Glutamatergic neuron (in vitro differentiated cells): Measurements from ENCODE around the gene OSER1. TPM values are rescaled to one million over a fixed set of nuclear protein-coding genes. Genes with fewer than 3 reads are reported as not detected.
A peak's percentile ranks its signal among the peaks of the same experiment; 100 is the strongest.

ENCODE experiments used
- DNase-seq: peaks from one replicate; pipeline ENCODE4 v3.0.0; 2022
- H3K27ac Mint-ChIP-seq: one replicate; pipeline ENCODE4 v1.8.0; 2020; ENCODE audit warnings: mild to moderate bottlenecking, mixed read lengths, inconsistent platforms; ENCODE audit not compliant: unreplicated experiment
- H3K27me3 Mint-ChIP-seq: one replicate; pipeline ENCODE4 v1.8.0; 2020; ENCODE audit warnings: mild to moderate bottlenecking, moderate library complexity, mixed read lengths, inconsistent platforms; ENCODE audit not compliant: unreplicated experiment
- H3K36me3 Mint-ChIP-seq: one replicate; pipeline ENCODE4 v1.8.0; 2020; ENCODE audit warnings: mild to moderate bottlenecking, mixed read lengths, inconsistent platforms; ENCODE audit not compliant: unreplicated experiment
- H3K4me1 Mint-ChIP-seq: one replicate; pipeline ENCODE4 v1.8.0; 2020; ENCODE audit warnings: mild to moderate bottlenecking, low read depth, mixed read lengths, inconsistent platforms; ENCODE audit not compliant: unreplicated experiment
- H3K4me3 Mint-ChIP-seq: one replicate; pipeline ENCODE4 v1.8.0; 2020; ENCODE audit warnings: mild to moderate bottlenecking, mixed read lengths, inconsistent platforms; ENCODE audit not compliant: unreplicated experiment
- H3K9me3 Mint-ChIP-seq: one replicate; pipeline ENCODE4 v1.8.0; 2020; ENCODE audit warnings: mild to moderate bottlenecking, moderate library complexity, mixed read lengths, inconsistent platforms; ENCODE audit not compliant: unreplicated experiment
- CTCF ChIP-seq: fragments of 200-600 bp; sonication (generic); IDR thresholded peaks from one replicate; pipeline ENCODE4 v1.5.0; 2021; ENCODE audit not compliant: partially characterized antibody, unreplicated experiment
- total RNA-seq: library from RNA; stranded (reverse); fragmentation: NEBNext Ultra II Directional; extraction: Animal tissue kit (Norgen Biotek cat#: 25700); gene quantifications from one replicate; pipeline ENCODE4 v1.2.1, GENCODE V29; 2021; ENCODE audit not compliant: unreplicated experiment

Gene OSER1
- total RNA-seq, 1 donor from 2014 or later: 31.9 TPM

- peaks cover 2% of the 10 kb centered on the region for H3K27me3 Mint-ChIP-seq
- no peak for DNase-seq
- TF ChIP-seq CTCF: no peak
- H3K9me3 Mint-ChIP-seq: peaks cover 2% of the 10 kb centered on the region
- no peak overlapping the region for H3K4me3 Mint-ChIP-seq
- no peaks in the 10 kb centered on the region for H3K4me1 Mint-ChIP-seq
- H3K36me3 Mint-ChIP-seq: no peaks in the 10 kb centered on the region
- no peak overlapping the region for H3K27ac Mint-ChIP-seq
Observed at GRCh38 chr20:44187772-44188709, 22.5 kb downstream of the OSER1 start.

GRCh38 chr20:44187054-44187771 lies 23.4 kb downstream of the OSER1 start, which contains the start of gene JPH2:
TSS of gene JPH2 (minus strand) at chr20:44187188. CDS start at chr20:44186705, 483 bp downstream.
- Mint-ChIP-seq H3K9me3 (peaks cover 2% of the 10 kb centered on the region), H3K27ac (no peak within 1 kb of the TSS), H3K27me3 (peaks cover 2% of the 10 kb centered on the region), H3K4me1 (peaks cover 2% of the 10 kb centered on the region), H3K4me3 (peak within 1 kb of the TSS; percentile 63), H3K36me3 (no peaks in the 10 kb centered on the region)
- DNase-seq: peak; percentile 33
- TF ChIP-seq CTCF: no peak

- Mint-ChIP-seq H3K9me3 (peaks cover 2% of the 10 kb centered on the region), H3K27me3 (peaks cover 2% of the 10 kb centered on the region), H3K4me1 (peaks cover 4% of the 10 kb centered on the region), H3K27ac (no peak overlapping the region), H3K36me3 (no peaks in the 10 kb centered on the region), H3K4me3 (peak overlapping the region; percentile 40)
- TF ChIP-seq CTCF: no peak
- DNase-seq: no peak
Observed at GRCh38 chr20:44186674-44187053, 23.9 kb downstream of the OSER1 start.

- no peak for TF ChIP-seq CTCF
- Mint-ChIP-seq H3K4me3 (no peak overlapping the region), H3K36me3 (no peaks in the 10 kb centered on the region), H3K27ac (no peak overlapping the region), H3K9me3 (peaks cover 2% of the 10 kb centered on the region), H3K4me1 (peaks cover 8% of the 10 kb centered on the region), H3K27me3 (peaks cover 4% of the 10 kb centered on the region)
- DNase-seq: no peak
Observed at GRCh38 chr20:44186201-44186600, 24.4 kb downstream of the OSER1 start.
